Liver (tissue), 9 donors: ENCODE results near the gene PRR23B. TPM values are rescaled to one million over a fixed set of nuclear protein-coding genes. Genes with fewer than 3 reads are reported as not detected.

Experiments
- DNase-seq: peaks from one replicate; pipeline ENCODE4 v3.0.0-alpha.2; 2017; ENCODE audit warnings: low spot score
- H3K27ac ChIP-seq, 2 donors: one replicate each; pipeline ENCODE4 v1.7.0; 2013; ENCODE audit warnings: inconsistent platforms in 2 of 2, low read length in 2 of 2, control low read depth in 1 of 2, low read depth in 1 of 2, mild to moderate bottlenecking in 1 of 2
- H3K27me3 ChIP-seq, 4 donors: one replicate each; pipeline versions ENCODE4 v1.6.1 to v1.7.0; 2013; ENCODE audit warnings: low read length in 3 of 4, inconsistent platforms in 1 of 4, mild to moderate bottlenecking in 1 of 4, moderate library complexity in 1 of 4; ENCODE audit not compliant: control insufficient read depth in 4 of 4, insufficient read depth in 4 of 4
- H3K36me3 ChIP-seq, 4 donors: one replicate each; pipeline versions ENCODE4 v1.6.1 to v1.7.0; 2013; ENCODE audit warnings: low read length in 3 of 4, mild to moderate bottlenecking in 3 of 4, low read depth in 1 of 4, moderate library complexity in 1 of 4; ENCODE audit not compliant: control insufficient read depth in 4 of 4, insufficient read depth in 3 of 4
- H3K4me1 ChIP-seq, 4 donors: one replicate each; pipeline versions ENCODE4 v1.6.1 to v1.7.0; 2013; ENCODE audit warnings: low read length in 3 of 4, mild to moderate bottlenecking in 3 of 4, moderate library complexity in 1 of 4; ENCODE audit not compliant: control insufficient read depth in 4 of 4, insufficient read depth in 4 of 4
- H3K4me3 ChIP-seq, 3 donors: one replicate each; pipeline versions ENCODE4 v1.6.1 to v1.7.0; 2013; ENCODE audit warnings: low read length in 3 of 3, control low read depth in 1 of 3, low read depth in 1 of 3, mild to moderate bottlenecking in 1 of 3
- H3K9ac ChIP-seq, 2 donors: one replicate each; pipeline ENCODE4 v1.7.0; 2013; ENCODE audit warnings: low read length in 2 of 2, mild to moderate bottlenecking in 2 of 2, moderate library complexity in 2 of 2, control low read depth in 1 of 2, low read depth in 1 of 2
- H3K9me3 ChIP-seq, 4 donors: one replicate each; pipeline versions ENCODE4 v1.6.1 to v1.7.0; 2013; ENCODE audit warnings: low read length in 3 of 4; ENCODE audit not compliant: control insufficient read depth in 4 of 4
- CTCF ChIP-seq: fragments of 150-350 bp; IDR thresholded peaks from 2 replicates; pipeline ENCODE4 v1.5.1; 2017; ENCODE audit warnings: improper control_type of control experiment, low read depth, low read length; ENCODE audit not compliant: missing input control
- EGR1 ChIP-seq, 2 donors: IDR thresholded peaks; 2 replicates each; pipeline ENCODE4 v1.6.1; 2016 to 2018; ENCODE audit warnings: antibody characterized with exemption in 2 of 2, low read depth in 2 of 2
- FOXA1 ChIP-seq: IDR thresholded peaks from 2 replicates; pipeline ENCODE4 v1.6.1; 2016; ENCODE audit warnings: antibody characterized with exemption
- FOXA2 ChIP-seq: IDR thresholded peaks from 2 replicates; pipeline ENCODE4 v1.6.1; 2016; ENCODE audit warnings: antibody characterized with exemption
- GABPA ChIP-seq, 2 donors: IDR thresholded peaks in 1 of 2; conservative IDR thresholded peaks in 1 of 2; 2 replicates each; pipeline ENCODE4 v1.6.1; 2016; ENCODE audit warnings: antibody characterized with exemption in 2 of 2, mild to moderate bottlenecking in 1 of 2, moderate library complexity in 1 of 2
- HNF4A ChIP-seq, 2 donors: conservative IDR thresholded peaks; 2 replicates each; pipeline ENCODE4 v1.6.1; 2016; ENCODE audit warnings: antibody characterized with exemption in 2 of 2, mild to moderate bottlenecking in 2 of 2
- HNF4G ChIP-seq: IDR thresholded peaks from 2 replicates; pipeline ENCODE4 v1.6.1; 2016; ENCODE audit warnings: antibody characterized with exemption
- JUND ChIP-seq, 2 donors: IDR thresholded peaks; 2 replicates each; pipeline ENCODE4 v1.6.1; 2016; ENCODE audit warnings: antibody characterized with exemption in 2 of 2
- MAX ChIP-seq: IDR thresholded peaks from 2 replicates; pipeline ENCODE4 v1.6.1; 2016; ENCODE audit warnings: antibody characterized with exemption
- NR2F2 ChIP-seq: IDR thresholded peaks from 2 replicates; pipeline ENCODE4 v1.6.1; 2016; ENCODE audit warnings: antibody characterized with exemption
- RAD21 ChIP-seq, 2 donors: IDR thresholded peaks; 2 replicates each; pipeline ENCODE4 v1.6.1; 2016; ENCODE audit warnings: antibody characterized with exemption in 2 of 2, mild to moderate bottlenecking in 2 of 2
- RXRA ChIP-seq, 2 donors: IDR thresholded peaks; 2 replicates each; pipeline ENCODE4 v1.6.1; 2017 to 2018; ENCODE audit warnings: antibody characterized with exemption in 2 of 2, mild to moderate bottlenecking in 1 of 2
- SP1 ChIP-seq: IDR thresholded peaks from 2 replicates; pipeline ENCODE4 v1.6.1; 2018; ENCODE audit warnings: antibody characterized with exemption, mild to moderate bottlenecking
- TAF1 ChIP-seq: conservative IDR thresholded peaks from 2 replicates; pipeline ENCODE4 v1.6.1; 2016; ENCODE audit warnings: antibody characterized with exemption, mild to moderate bottlenecking
- YY1 ChIP-seq: IDR thresholded peaks from 2 replicates; pipeline ENCODE4 v1.6.1; 2016; ENCODE audit warnings: antibody characterized with exemption, mild to moderate bottlenecking
- ZBTB33 ChIP-seq: IDR thresholded peaks from 2 replicates; pipeline ENCODE4 v1.6.1; 2016; ENCODE audit warnings: antibody characterized with exemption
- WGBS: extraction: QIAGEN DNeasy Blood & Tissue Kit; methylation state at CpG from one replicate; pipeline ENCODE4 v1.1.7; 2013; 5-methylcytosine and 5-hydroxymethylcytosine counted together
- polyA plus RNA-seq, 2 donors: library from polyadenylated mRNA; stranded (reverse) in 1 of 2; unstranded in 1 of 2; fragments of 200-250 nt in 1 of 2; fragments of >200 nt in 1 of 2; fragmentation: Nextera tagmentation in 1 of 2; extraction: Ambion mirVana in 1 of 2; gene quantifications; one replicate each; pipeline versions ENCODE4 v1.2.1 to v1.2.3, GENCODE V29; 2013 to 2015
- total RNA-seq, 2 donors: library from RNA; depleted of rRNA; stranded (reverse); fragments of >200 nt; gene quantifications; one replicate each; pipeline ENCODE4 v1.2.3, GENCODE V29; 2014
- TF ChIP-seq, protein P1 (sequence below): IDR thresholded peaks from 2 replicates; pipeline ENCODE4 v1.6.1; 2016; ENCODE audit warnings: antibody characterized with exemption
- donor health status: healthy.
- donor health status: healthy.
- donor health status: healthy.
- donor health status: healthy.
- donor health status: healthy.

The PRR23B gene
- total RNA-seq (not detected), polyA plus RNA-seq (not detected)

DNA sequence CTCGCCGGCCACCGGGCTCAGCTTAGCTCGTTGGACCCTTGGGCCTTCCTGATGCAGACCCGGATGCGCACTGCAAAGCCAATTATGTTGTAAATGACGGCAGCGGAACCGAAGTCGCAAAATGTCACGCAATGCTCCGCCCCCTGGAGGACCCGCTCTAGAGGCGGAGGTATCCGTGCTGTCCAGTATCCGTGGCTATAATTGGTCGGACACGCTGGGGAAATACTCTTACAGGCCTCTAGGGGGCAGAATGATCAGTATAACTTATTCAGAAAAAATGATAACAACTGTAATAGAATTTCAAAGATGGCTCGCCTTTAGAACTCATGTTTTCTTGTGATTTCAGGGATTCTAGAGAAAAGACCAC is at the start of gene PRR23B:
TSS of gene PRR23B (minus strand) at position 59 of the 367 bp plus-strand sequence. CDS start 265 bp downstream, outside the sequence.
- H3K9ac ChIP-seq: no peak within 1 kb of the TSS
- 54% methylated on average over 19 of the region's 19 CpGs for WGBS
- H3K27ac ChIP-seq: no peak within 1 kb of the TSS
- no peaks in the 10 kb centered on the region for H3K36me3 ChIP-seq
- no peak within 1 kb of the TSS for H3K4me3 ChIP-seq
- DNase-seq: no peak
- peaks cover 0 to 6% (median 3%) of the 10 kb centered on the region in 4 donors for H3K9me3 ChIP-seq
- TF ChIP-seq YY1 (no peak), CTCF (peak; percentile 21), RAD21 (IDR thresholded peaks at IDR 0.05) (peak in 1 of 2 donors; percentile 4)
- no peaks in the 10 kb centered on the region for H3K27me3 ChIP-seq
- no peaks in the 10 kb centered on the region for H3K4me1 ChIP-seq

DNA sequence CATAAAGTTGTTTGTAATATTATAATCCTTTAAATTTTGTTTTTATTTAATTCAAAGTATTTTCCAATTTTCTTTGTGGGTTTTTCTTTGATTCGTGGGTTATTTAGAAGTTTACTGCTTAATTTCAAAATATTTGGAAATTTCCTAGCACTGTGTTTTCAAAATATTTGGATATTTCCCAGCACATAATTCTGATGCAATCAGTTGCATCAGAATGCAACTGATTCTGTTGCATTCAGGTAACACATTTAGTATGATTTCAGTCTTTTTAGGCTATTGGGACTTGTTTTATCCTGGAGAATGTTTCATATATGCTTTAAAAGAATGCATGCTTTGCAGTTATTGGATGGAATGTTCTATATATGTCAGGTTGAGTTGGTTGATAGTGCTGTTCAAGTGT is 42.2 kb upstream of the PRR23B start:
- no peaks in the 10 kb centered on the region for H3K36me3 ChIP-seq
- no peaks in the 10 kb centered on the region for H3K9me3 ChIP-seq
- WGBS: 17% methylated on average over 1 of the region's 1 CpG
- H3K27me3 ChIP-seq: no peaks in the 10 kb centered on the region
- TF ChIP-seq JUND (IDR thresholded peaks at IDR 0.05): no peak
- TF ChIP-seq HNF4A (conservative IDR thresholded peaks at IDR 0.05): no peak
- TF ChIP-seq RAD21 (IDR thresholded peaks at IDR 0.05): no peak
- TF ChIP-seq GABPA (IDR thresholded peaks at IDR 0.05 in 1 of 2, conservative IDR thresholded peaks at IDR 0.05 in 1 of 2): no peak
- TF ChIP-seq FOXA2: no peak
- TF ChIP-seq NR2F2: no peak
- no peak for TF ChIP-seq SP1
- no peak for TF ChIP-seq FOXA1
- no peak for TF ChIP-seq MAX
- no peak for TF ChIP-seq HNF4G
- TF ChIP-seq TAF1: no peak
- TF ChIP-seq ZBTB33: no peak
- TF ChIP-seq RXRA (IDR thresholded peaks at IDR 0.05): no peak
- no peak for TF ChIP-seq YY1
- H3K27ac ChIP-seq: no peak overlapping the region
- no peaks in the 10 kb centered on the region for H3K4me1 ChIP-seq
- H3K4me3 ChIP-seq: no peak overlapping the region
- no peak overlapping the region for H3K9ac ChIP-seq
- DNase-seq: no peak

DNA sequence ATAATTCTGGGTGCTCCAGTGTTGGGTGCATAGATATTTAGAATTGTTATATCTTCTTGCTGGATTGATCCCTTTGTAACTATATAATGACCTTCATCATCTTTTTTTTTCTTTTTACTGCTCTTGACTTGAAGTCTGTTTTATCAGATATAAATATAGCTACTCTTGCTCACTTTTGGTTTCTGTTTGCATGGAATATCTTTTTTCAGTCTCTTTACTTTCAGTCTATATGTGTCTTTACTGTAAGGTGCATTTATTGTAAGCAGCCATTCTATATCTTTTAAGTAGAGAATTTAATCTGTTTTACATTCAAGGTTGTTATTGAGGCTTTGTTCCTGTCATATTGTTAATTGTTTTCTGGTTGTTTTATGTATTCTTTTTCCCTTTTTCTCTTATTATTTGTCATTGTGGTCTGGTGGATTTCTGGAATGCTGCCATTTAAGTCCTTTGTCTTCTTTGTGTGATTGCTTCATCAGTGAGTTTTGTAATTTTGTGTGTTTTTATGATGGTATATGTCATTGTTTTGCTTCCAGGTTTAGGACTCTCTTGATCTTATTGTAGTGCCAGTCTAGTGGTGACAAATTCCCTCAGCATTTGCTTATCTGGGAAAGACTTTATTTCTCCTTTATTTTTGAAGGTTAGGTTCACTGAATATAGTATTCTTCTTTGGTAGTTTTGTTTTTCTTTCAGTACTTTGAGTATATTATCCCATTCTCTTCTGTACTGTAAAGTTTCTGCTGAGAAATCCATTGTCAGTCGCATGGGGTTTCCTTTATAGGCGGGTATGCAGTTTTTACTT is 32.3 kb upstream of the PRR23B start:
- H3K27me3 ChIP-seq: no peaks in the 10 kb centered on the region
- no peak for DNase-seq
- no peak overlapping the region for H3K4me3 ChIP-seq
- H3K9ac ChIP-seq: no peak overlapping the region
- 53% methylated on average over 2 of the region's 2 CpGs for WGBS
- H3K4me1 ChIP-seq: no peaks in the 10 kb centered on the region
- peaks cover 0 to 4% (median under 1%) of the 10 kb centered on the region in 4 donors for H3K9me3 ChIP-seq
- H3K36me3 ChIP-seq: no peaks in the 10 kb centered on the region
- no peak overlapping the region for H3K27ac ChIP-seq
- TF ChIP-seq RXRA (IDR thresholded peaks at IDR 0.05) (no peak), MAX (no peak), NR2F2 (no peak), SP1 (no peak), FOXA2 (no peak), HNF4G (no peak), RAD21 (IDR thresholded peaks at IDR 0.05) (no peak), JUND (IDR thresholded peaks at IDR 0.05) (no peak), EGR1 (IDR thresholded peaks at IDR 0.05; ENCODE audit: low read depth in 2 of 2) (no peak), CTCF (no peak)
- TF ChIP-seq, protein P1, sequence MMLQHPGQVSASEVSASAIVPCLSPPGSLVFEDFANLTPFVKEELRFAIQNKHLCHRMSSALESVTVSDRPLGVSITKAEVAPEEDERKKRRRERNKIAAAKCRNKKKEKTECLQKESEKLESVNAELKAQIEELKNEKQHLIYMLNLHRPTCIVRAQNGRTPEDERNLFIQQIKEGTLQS: no peak
